GM21619 (cell line): ENCODE data around the gene CCM2.
"Not testable (repeated sequence)": the region's sequence is repeated elsewhere in the genome, so short reads cannot be mapped to it uniquely, and the experiment has no call there.

Experiments
- ATAC-seq: cut with Tn5 transposase; IDR thresholded peaks from one replicate; pipeline ENCODE4 v1.9.1; 2021; ENCODE audit not compliant: unreplicated experiment

Gene CCM2

GRCh38 chr7:44981035-44981706 is 18.8 kb upstream of the CCM2 start:
- ATAC-seq, result peak; percentile 1

DNA sequence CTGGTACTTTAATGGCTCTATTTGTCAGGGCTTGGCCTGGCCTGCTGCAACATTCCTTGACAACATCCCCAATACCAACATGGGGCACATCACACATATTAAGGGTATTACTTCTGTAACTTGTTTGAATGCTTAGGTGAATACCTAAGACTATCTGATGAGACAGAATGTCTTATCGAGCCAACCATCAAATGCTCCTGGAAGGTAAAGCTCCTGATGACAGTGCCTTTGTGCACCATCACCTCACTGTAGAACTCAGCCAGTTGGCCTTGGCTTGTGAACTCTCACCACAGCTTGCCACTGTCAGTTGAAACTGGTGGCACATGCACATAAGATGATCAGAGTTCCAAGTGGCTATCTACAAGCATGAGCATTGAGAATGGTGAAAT is 17.5 kb upstream of the CCM2 start:
- ATAC-seq, result no peak

GRCh38 chr7:44982970-44983369 is 17.0 kb upstream of the CCM2 start:
- ATAC-seq, result no peak

GRCh38 chr7:44983742-44984477 is 16.1 kb upstream of the CCM2 start:
- no peak for ATAC-seq

- ATAC-seq, result no peak
These were observed 15.6 kb upstream of the CCM2 start for GRCh38 chr7:44984478-44984758.

GRCh38 chr7:44985033-44985695 is 14.8 kb upstream of the CCM2 start:
- no peak for ATAC-seq

GRCh38 chr7:44985900-44986217 is 14.1 kb upstream of the CCM2 start:
- no peak for ATAC-seq

GRCh38 chr7:44986218-44987053 is 13.6 kb upstream of the CCM2 start:
- peak; percentile 90 for ATAC-seq

- ATAC-seq, result no peak
These were observed 12.5 kb upstream of the CCM2 start for GRCh38 chr7:44987457-44987856.

DNA sequence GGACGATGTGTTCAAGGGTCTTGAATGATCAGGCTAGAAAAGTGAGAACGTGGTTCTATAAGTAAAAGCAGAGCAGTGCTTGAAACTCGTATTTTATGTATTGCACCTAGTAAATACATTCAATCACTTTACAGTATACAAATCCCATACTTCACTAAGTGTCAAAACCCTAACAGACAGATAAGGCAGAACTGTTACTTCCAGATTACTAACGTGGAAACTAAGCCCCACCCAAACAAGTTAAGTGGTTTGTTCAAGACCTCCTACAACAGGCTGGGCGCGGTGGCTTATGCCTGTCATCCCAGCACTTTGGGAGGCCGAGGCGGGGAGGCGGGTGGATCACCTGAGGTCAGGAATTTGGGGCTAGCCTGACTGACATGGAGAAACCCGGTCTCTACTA is 12.0 kb upstream of the CCM2 start:
- ATAC-seq, result no peak

GRCh38 chr7:44988701-44989100 is 11.3 kb upstream of the CCM2 start:
- no peak for ATAC-seq

DNA sequence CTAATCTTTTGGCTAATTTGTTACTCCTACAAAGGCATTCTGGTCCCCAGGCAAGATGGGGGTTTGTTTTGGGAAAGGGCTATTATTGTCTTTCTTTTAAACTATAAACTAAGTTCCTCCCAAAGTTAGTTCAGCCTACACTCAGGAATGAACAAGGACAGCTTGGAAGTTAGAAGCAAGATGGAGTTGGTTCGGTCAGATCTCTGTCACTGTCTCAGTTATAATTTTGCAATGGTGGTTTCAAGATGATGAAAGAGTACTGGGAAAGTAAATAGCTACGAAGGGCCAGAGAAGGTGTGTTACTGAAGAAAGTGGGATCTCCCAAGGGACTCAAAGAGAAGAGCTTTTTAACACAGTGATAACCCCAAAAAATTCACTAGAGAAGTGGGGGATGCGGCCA is 10.9 kb upstream of the CCM2 start:
- ATAC-seq, result no peak

DNA sequence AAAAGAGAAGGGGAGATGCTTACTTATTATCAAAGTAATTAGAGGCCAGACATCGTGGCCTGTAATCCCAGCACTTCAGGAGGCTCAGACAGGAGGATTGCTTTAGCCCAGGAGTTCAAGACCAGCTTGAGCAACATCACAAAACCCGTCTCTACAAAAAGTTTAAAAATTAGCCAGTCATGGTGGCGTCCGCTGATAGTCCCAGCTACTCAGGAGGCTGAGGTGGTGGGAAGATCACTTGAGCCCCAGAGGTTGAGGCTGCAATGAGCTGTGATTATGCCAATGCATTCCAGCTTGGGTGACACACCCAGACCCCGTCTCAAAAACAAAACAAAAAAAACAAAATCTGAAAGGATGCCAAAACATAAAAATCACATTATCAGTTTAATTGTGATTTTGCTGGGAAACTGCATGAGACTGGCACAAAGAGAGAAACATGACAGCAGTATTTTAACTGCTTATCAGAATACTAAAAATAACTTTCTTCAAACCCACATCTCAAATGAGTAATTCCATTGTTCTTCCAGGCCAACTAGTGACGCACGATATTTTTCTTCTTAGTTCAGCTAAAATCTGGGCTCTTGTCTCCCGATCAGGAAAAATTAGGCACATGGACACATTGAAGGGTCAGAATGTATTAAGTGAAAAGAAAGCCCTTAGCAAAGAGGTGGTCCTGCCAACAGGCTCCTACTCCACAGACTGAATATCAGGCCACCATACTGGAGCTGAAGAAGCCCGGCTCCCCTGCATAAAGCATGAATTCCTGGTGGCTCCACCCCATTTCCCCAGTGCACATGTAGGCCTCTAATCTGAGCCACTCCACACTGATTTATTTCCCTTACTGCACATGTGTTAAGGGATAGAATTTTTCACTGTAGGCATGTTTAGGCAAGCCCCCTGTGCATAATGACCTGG is 9.6 kb upstream of the CCM2 start:
- no peak for ATAC-seq

- not testable (repeated sequence) for ATAC-seq
These were observed 7.8 kb upstream of the CCM2 start for GRCh38 chr7:44992004-44992795.

DNA sequence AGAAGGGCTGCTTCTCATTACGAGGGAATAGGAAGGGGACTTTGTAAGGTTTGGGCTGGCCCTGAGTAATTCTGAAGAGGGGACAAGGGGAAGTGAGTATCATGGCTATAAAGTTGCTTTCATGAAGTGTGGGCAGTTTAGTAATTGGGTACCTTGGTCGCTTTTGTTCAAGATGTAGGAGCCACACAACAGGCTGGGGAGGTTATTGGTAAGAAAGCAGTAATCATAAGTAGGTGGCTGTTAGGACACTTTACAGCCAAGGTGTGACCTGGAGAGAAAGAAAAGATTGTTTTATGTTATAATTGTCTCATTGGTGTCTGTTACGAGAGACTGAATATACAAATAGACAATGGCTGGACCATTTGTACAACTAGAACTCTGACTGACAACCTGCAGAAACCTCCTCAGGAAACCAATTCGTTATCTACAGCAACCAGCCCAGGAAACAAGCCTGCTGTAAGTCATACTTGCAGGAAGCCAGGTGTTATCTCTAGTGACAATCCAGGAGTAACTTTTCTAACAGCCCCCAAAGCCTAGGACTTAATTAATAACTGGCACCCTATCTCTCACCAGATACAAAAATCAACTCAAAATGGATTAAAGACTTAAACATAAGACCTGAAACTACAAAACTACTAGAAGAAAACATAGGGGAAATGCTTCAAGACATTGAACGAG is 5.0 kb upstream of the CCM2 start:
- ATAC-seq, result no peak

- ATAC-seq, result no peak
These were observed 4.2 kb upstream of the CCM2 start for GRCh38 chr7:44995555-44996493.

- no peak for ATAC-seq
These were observed 1.7 kb upstream of the CCM2 start for GRCh38 chr7:44998153-44998871.
